ENCODE measurements around the gene CAMSAP3.
A peak's percentile ranks its signal among the peaks of the same experiment; 100 is the strongest.
"Not testable (repeated sequence)": the region's sequence is repeated elsewhere in the genome, so short reads cannot be mapped to it uniquely, and the experiment has no call there.

CAMSAP3 gene

DNA sequence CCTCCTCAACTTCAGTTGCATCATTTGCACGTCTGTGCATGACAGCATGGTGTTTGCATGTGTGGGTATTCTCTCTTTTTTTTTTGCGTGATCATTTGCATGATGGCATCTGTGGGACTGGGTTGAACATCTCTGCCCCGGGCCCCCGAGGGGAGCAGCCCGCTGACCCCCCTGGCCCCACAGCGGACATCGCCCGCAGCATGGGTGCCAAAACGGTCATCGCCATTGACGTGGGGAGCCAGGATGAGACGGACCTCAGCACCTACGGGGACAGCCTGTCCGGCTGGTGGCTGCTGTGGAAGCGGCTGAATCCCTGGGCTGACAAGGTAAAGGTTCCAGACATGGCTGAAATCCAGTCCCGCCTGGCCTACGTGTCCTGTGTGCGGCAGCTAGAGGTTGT, 37.0 kb upstream of the CAMSAP3 start:
- H3K4me1 Mint-ChIP-seq, result no peaks in the 10 kb centered on the region
- H3K4me3 Mint-ChIP-seq, result no peak overlapping the region
- H3K27me3 Mint-ChIP-seq, result no peaks in the 10 kb centered on the region
- H3K36me3 Mint-ChIP-seq (ENCODE audit: insufficient read depth), result peaks cover 18% of the 10 kb centered on the region
- H3K27ac Mint-ChIP-seq (ENCODE audit: low read depth), result no peak overlapping the region
- ATAC-seq (replicated peaks; ENCODE audit: extremely low read depth, poor library complexity, severe bottlenecking) (no peak), DNase-seq (ENCODE audit: low spot score in 2 of 2) (no peak)
- no peaks in the 10 kb centered on the region for H3K9me3 Mint-ChIP-seq

DNA sequence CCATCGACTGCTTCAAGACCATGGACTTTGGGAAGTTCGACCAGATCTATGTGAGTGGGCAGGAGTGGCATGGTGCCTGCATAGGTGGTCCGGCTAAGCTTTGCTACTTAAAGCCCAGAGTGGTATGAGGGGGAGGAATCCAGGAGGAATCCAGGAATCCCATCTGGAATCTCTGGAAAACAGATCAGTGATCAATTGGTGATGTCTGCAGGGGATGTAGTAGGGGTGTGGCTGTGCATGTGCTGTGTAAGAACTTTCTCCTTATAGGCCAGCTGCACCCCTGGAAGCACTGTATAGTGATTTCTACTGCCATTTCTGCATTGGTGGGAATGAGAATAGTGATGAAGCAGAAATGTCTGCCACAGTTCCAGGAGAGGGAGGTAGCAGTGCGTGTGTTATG, 36.6 kb upstream of the CAMSAP3 start:
- H3K27me3 Mint-ChIP-seq, result no peaks in the 10 kb centered on the region
- peaks cover 18% of the 10 kb centered on the region for H3K36me3 Mint-ChIP-seq (ENCODE audit: insufficient read depth)
- DNase-seq (ENCODE audit: low spot score in 2 of 2) (no peak), ATAC-seq (replicated peaks; ENCODE audit: extremely low read depth, poor library complexity, severe bottlenecking) (no peak)
- H3K27ac Mint-ChIP-seq (ENCODE audit: low read depth), result no peak overlapping the region
- H3K4me3 Mint-ChIP-seq, result no peak overlapping the region
- no peaks in the 10 kb centered on the region for H3K4me1 Mint-ChIP-seq
- H3K9me3 Mint-ChIP-seq, result no peaks in the 10 kb centered on the region

DNA sequence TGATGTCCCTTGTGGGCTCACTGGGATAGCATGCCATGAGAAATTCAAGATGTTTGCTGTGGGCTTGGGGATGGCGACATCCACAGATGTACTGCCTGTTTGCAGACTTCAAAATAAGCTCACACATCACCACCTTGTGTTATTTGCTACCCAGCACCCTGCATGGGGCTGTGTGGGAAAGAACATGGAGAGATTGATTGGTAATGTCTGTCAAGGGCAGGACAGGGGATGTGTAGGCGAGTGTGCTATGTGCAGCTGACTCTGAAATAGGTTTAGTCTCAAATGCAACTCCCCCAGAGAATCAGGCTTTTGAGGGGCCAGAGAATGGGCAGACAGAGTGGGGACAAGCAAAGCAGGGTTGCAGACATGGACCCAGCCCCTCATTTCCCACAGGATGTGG, 35.4 kb upstream of the CAMSAP3 start:
- H3K27ac Mint-ChIP-seq (ENCODE audit: low read depth), result no peak overlapping the region
- DNase-seq (ENCODE audit: low spot score in 2 of 2) (no peak), ATAC-seq (replicated peaks; ENCODE audit: extremely low read depth, poor library complexity, severe bottlenecking) (no peak)
- no peaks in the 10 kb centered on the region for H3K4me1 Mint-ChIP-seq
- no peaks in the 10 kb centered on the region for H3K9me3 Mint-ChIP-seq
- H3K27me3 Mint-ChIP-seq, result no peaks in the 10 kb centered on the region
- peaks cover 15% of the 10 kb centered on the region for H3K36me3 Mint-ChIP-seq (ENCODE audit: insufficient read depth)
- H3K4me3 Mint-ChIP-seq, result no peak overlapping the region

DNA sequence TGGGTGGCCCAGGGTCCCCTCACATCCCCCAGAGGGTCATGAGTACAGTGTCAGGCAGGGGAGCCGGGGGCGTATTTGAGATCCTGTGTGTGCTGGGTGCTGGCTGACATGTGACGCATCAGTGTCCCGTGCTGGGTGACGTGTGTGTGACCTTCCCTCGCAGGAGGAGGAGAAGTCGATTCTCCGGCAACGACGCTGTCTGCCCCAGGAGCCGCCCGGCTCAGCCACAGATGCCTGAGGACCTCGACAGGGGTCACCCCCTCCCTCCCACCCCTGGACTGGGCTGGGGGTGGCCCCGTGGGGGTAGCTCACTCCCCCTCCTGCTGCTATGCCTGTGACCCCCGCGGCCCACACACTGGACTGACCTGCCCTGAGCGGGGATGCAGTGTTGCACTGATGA, 34.3 kb upstream of the CAMSAP3 start:
- no peaks in the 10 kb centered on the region for H3K27me3 Mint-ChIP-seq
- no peak overlapping the region for H3K27ac Mint-ChIP-seq (ENCODE audit: low read depth)
- no peaks in the 10 kb centered on the region for H3K9me3 Mint-ChIP-seq
- DNase-seq (ENCODE audit: low spot score in 2 of 2) (no peak), ATAC-seq (replicated peaks; ENCODE audit: extremely low read depth, poor library complexity, severe bottlenecking) (no peak)
- H3K4me3 Mint-ChIP-seq, result no peak overlapping the region
- no peaks in the 10 kb centered on the region for H3K4me1 Mint-ChIP-seq
- H3K36me3 Mint-ChIP-seq (ENCODE audit: insufficient read depth), result peaks cover 15% of the 10 kb centered on the region

DNA sequence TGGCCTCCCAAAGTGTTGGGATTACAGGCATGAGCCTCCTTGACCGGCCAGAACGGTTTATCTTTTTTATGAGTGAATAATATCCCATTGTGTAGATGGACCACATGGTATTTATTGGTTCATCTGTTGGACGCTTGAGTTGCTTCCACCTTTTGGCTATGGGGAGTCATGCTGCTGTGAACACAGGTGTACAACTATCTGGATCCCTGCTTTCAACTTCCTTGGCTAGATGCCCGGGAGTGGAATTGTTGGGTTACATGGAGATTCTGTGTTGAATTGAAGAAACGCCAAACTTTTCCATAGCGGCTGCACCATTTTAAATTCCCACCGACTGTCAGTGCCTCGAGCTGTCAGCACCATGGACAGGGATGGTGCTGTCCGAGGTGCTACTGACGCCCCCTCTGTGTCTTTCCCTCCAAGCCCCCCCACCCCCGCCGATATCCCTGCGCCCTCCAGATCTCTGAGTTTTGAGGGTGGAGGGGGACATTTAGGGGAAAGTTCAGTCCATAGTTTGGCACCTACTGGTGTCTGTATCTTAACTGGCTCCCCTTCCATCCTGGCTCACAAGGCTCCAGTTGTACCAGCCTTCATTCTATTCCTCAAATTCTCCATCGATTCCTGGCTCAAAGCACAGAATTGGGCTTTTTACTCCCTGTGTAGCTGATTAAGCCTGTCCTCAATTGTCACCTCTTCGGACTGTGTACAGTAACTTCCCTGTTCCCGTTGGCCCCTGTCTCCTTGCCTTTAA, 32.8 kb upstream of the CAMSAP3 start:
- H3K4me3 Mint-ChIP-seq, result no peak overlapping the region
- no peak overlapping the region for H3K27ac Mint-ChIP-seq (ENCODE audit: low read depth)
- ATAC-seq (replicated peaks; ENCODE audit: extremely low read depth, poor library complexity, severe bottlenecking) (no peak), DNase-seq (ENCODE audit: low spot score in 2 of 2) (no peak)
- H3K9me3 Mint-ChIP-seq, result no peaks in the 10 kb centered on the region
- peaks cover 9% of the 10 kb centered on the region for H3K36me3 Mint-ChIP-seq (ENCODE audit: insufficient read depth)
- no peaks in the 10 kb centered on the region for H3K4me1 Mint-ChIP-seq
- no peaks in the 10 kb centered on the region for H3K27me3 Mint-ChIP-seq

DNA sequence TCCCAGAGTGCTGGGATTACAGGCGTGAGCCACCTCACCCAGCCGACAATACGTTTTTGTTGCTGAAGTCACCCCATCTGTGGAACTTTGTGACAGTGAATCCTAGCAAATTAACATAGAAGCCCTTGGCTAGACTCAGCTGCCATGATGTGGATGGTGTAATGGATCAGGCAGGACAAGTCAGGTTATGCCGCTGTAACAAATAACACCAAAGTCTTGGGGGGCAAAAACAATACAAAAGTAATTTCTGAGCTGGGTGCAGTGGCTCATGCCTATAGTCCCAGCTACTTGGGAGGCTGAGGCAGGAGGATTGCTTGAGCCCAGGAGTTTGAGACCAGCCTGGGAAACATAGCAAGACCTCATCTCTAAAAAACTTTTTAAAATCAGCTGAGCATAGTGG, 30.8 kb upstream of the CAMSAP3 start:
- Mint-ChIP-seq H3K27me3 (no peaks in the 10 kb centered on the region), H3K4me1 (no peaks in the 10 kb centered on the region), H3K4me3 (no peak overlapping the region), H3K27ac (ENCODE audit: low read depth) (no peak overlapping the region), H3K36me3 (ENCODE audit: insufficient read depth) (peaks cover 1% of the 10 kb centered on the region), H3K9me3 (no peaks in the 10 kb centered on the region)
- ATAC-seq (replicated peaks; ENCODE audit: extremely low read depth, poor library complexity, severe bottlenecking) (no peak), DNase-seq (ENCODE audit: low spot score in 2 of 2) (no peak)

DNA sequence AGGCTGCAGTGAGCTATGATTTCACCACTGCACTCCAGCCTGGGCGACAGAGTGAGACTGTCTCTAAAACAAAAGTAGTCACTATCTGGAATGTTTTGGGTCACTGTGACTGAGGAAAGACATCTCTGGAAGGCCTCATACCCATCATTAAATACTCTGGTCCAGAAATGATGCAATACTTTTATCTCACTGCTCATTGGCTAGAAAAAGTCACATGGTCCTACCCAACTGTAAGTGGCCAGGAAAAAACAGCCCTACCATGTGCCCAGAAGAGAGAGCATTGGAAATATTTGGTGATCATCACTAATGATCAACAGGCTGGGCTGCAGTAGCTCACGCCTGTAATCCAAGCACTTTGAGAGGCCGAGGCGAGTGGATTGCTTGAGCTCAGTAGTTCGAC, 30.3 kb upstream of the CAMSAP3 start:
- Mint-ChIP-seq H3K27me3 (no peaks in the 10 kb centered on the region), H3K9me3 (no peaks in the 10 kb centered on the region), H3K4me1 (no peaks in the 10 kb centered on the region), H3K36me3 (ENCODE audit: insufficient read depth) (peaks cover 1% of the 10 kb centered on the region), H3K4me3 (no peak overlapping the region), H3K27ac (ENCODE audit: low read depth) (no peak overlapping the region)
- ATAC-seq (replicated peaks; ENCODE audit: extremely low read depth, poor library complexity, severe bottlenecking) (no peak), DNase-seq (ENCODE audit: low spot score in 2 of 2) (no peak)

DNA sequence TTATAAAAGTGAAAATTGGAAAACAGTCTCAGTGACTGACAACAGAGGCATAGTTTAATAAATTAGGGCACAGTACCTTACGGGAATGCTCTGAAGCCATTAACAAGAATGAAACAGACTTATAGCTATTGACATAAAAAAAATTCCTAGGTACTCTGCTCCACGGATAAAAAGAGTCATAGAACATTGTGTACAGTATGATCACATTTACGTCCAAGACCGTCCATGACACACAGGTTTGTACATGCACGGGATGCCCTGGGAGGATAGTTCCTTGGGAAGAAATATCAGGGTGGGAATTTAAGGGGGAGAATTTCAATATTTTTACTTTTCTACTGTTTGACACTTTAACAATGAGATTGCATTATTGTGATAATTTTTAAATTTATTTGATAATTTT, 24.9 kb upstream of the CAMSAP3 start:
- no peaks in the 10 kb centered on the region for H3K9me3 Mint-ChIP-seq
- no peak overlapping the region for H3K27ac Mint-ChIP-seq (ENCODE audit: low read depth)
- DNase-seq (ENCODE audit: low spot score in 2 of 2), result no peak
- no peak for ATAC-seq (replicated peaks; ENCODE audit: extremely low read depth, poor library complexity, severe bottlenecking)
- peaks cover 9% of the 10 kb centered on the region for H3K27me3 Mint-ChIP-seq
- H3K4me3 Mint-ChIP-seq, result no peak overlapping the region
- H3K36me3 Mint-ChIP-seq (ENCODE audit: insufficient read depth), result no peaks in the 10 kb centered on the region
- no peaks in the 10 kb centered on the region for H3K4me1 Mint-ChIP-seq

DNA sequence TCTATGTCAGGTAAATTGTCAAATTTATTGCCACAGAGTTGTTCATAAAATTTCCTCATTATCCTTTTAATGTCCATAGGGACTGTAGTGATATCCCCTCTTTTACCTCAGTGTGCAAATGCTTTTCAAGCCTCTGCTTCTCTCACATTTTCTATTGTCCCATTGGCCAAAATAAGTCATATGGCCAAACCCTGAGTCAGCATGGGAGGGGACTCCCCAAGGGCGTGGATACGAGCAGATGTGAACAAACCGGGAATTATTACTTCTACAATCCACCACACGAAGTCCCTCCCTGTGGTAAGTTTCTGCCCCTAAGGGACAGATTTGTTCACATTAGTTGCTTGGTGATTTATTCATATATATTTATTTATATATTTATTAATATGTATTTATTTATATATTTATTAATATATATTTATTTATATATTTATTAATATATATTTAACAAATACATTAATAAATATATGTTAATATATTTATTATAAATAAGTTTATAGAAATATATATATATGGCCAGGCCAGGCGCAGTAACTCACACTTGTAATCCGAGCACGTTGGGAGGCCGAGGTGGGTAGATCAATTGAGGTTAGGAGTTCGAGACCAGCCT, 20.1 kb upstream of the CAMSAP3 start:
- no peak for DNase-seq (ENCODE audit: low spot score in 2 of 2)
- Mint-ChIP-seq H3K36me3 (ENCODE audit: insufficient read depth) (peaks cover 2% of the 10 kb centered on the region), H3K4me1 (no peaks in the 10 kb centered on the region), H3K27me3 (peaks cover 26% of the 10 kb centered on the region), H3K27ac (ENCODE audit: low read depth) (no peak overlapping the region), H3K9me3 (no peaks in the 10 kb centered on the region), H3K4me3 (no peak overlapping the region)
- ATAC-seq (replicated peaks; ENCODE audit: extremely low read depth, poor library complexity, severe bottlenecking), result no peak

DNA sequence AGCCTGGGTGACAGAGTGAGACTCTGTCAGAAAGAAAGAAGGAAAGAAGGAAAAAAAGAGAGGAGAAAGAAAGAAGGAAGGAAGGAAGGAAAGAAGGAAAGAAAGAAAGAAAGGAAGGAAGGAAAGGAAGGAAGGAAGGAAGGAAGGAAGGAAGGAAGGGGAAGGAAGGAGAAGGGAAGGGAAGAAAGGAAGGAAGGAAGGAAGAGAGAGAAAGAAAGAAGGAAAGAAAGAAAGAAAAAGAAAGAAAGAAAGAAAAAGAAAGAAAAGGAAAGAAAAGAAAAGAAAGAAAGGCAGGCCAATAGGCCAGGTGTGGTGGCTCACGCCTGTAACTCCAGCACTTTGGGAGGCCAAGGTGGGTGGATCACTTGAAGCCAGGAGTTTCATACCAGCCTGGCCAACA, 18.2 kb upstream of the CAMSAP3 start:
- H3K36me3 Mint-ChIP-seq (ENCODE audit: insufficient read depth); H3K27ac Mint-ChIP-seq (ENCODE audit: low read depth); H3K4me1 Mint-ChIP-seq; DNase-seq (ENCODE audit: low spot score in 2 of 2); H3K9me3 Mint-ChIP-seq; H3K4me3 Mint-ChIP-seq; ATAC-seq (replicated peaks; ENCODE audit: extremely low read depth, poor library complexity, severe bottlenecking): not testable (repeated sequence)
- H3K27me3 Mint-ChIP-seq, result peaks cover 34% of the 10 kb centered on the region

DNA sequence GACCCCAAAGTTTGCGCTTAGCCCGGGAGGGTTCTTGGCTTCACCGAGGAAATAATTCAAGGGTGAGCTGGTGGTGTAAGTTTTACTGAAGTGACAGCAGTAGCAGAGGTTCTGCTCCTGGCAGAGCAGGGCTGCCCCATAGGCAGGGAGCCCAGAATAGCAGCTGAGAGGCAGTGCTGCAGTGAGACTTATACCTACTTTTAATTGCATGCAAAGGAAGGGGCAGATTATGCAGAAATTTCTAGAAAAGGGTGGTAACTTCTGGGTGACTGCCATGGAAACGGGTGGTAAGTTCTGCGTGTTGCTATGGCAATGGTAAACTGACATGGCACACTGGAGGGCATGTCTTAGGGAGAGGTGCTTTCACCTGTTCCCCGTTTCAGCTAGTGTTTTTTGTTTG, 17.5 kb upstream of the CAMSAP3 start:
- H3K4me3 Mint-ChIP-seq, result no peak overlapping the region
- H3K4me1 Mint-ChIP-seq, result no peaks in the 10 kb centered on the region
- H3K27me3 Mint-ChIP-seq, result peaks cover 34% of the 10 kb centered on the region
- no peak overlapping the region for H3K27ac Mint-ChIP-seq (ENCODE audit: low read depth)
- ATAC-seq (replicated peaks; ENCODE audit: extremely low read depth, poor library complexity, severe bottlenecking), result no peak
- DNase-seq (ENCODE audit: low spot score in 2 of 2), result no peak
- H3K36me3 Mint-ChIP-seq (ENCODE audit: insufficient read depth), result peaks cover 5% of the 10 kb centered on the region
- H3K9me3 Mint-ChIP-seq, result no peaks in the 10 kb centered on the region

DNA sequence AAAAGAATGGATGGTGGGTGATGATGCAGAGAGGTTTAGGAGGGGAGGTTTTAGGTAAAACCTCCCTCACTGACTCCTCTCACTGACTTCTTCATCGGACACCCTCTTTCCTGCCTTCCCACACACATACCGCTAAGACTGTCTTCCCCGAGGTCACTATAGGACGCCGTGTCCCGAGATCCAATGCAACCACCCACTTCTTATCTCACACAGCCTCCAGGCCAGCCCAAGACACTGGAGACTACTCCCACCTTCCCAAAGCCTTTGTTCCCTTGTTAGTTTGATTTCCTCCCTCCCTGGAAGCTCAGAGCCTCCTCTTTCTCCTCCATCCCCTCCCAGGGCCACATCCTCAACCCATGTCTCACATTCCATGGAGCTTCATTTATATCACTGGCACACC, 16.5 kb upstream of the CAMSAP3 start:
- DNase-seq (ENCODE audit: low spot score in 2 of 2), result no peak
- no peaks in the 10 kb centered on the region for H3K4me1 Mint-ChIP-seq
- no peak overlapping the region for H3K27ac Mint-ChIP-seq (ENCODE audit: low read depth)
- H3K4me3 Mint-ChIP-seq, result no peak overlapping the region
- H3K36me3 Mint-ChIP-seq (ENCODE audit: insufficient read depth), result peaks cover 5% of the 10 kb centered on the region
- ATAC-seq (replicated peaks; ENCODE audit: extremely low read depth, poor library complexity, severe bottlenecking), result no peak
- peaks cover 34% of the 10 kb centered on the region for H3K27me3 Mint-ChIP-seq
- H3K9me3 Mint-ChIP-seq, result no peaks in the 10 kb centered on the region

DNA sequence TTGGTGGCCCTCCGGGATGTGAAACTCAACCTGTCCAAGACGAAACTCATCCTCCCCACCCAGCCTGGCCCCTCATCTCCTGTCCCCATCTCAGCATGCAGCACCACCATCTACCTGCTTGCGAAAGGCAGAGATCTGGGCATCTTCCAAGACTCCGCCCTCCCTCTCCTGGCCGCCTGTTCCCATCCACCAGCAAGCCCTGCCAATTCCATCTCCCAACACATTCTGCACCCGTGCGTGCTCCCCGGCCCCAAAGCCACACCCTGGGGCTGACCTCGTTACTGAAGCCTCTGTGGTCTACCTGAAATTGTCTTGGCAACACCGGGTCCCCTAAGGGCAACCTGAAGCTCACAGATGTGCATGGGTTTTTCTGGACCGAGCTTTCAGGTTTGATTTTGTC, 13.2 kb upstream of the CAMSAP3 start:
- no peak for ATAC-seq (replicated peaks; ENCODE audit: extremely low read depth, poor library complexity, severe bottlenecking)
- no peak overlapping the region for H3K4me3 Mint-ChIP-seq
- DNase-seq (ENCODE audit: low spot score in 2 of 2), result no peak
- peaks cover 5% of the 10 kb centered on the region for H3K36me3 Mint-ChIP-seq (ENCODE audit: insufficient read depth)
- no peaks in the 10 kb centered on the region for H3K4me1 Mint-ChIP-seq
- H3K27me3 Mint-ChIP-seq, result peaks cover 26% of the 10 kb centered on the region
- peak overlapping the region; percentile 82 for H3K27ac Mint-ChIP-seq (ENCODE audit: low read depth)
- no peaks in the 10 kb centered on the region for H3K9me3 Mint-ChIP-seq
